Esophagus squamous epithelium (tissue), 5 donors: ENCODE measurements around the gene GNG8. TPM values are rescaled to one million over a fixed set of nuclear protein-coding genes. Genes with fewer than 3 reads are reported as not detected.
A peak's percentile ranks its signal among the peaks of the same experiment; 100 is the strongest.

Experiments used
- DNase-seq: peaks from one replicate; lab custom pipeline; 2025; lab: John Stamatoyannopoulos, UW
- H3K27ac ChIP-seq, 4 donors: fragments of 200-600 bp; sonication (generic); one replicate each; pipeline ENCODE4 v1.5.1; 2016 to 2019; ENCODE audit warnings: mild to moderate bottlenecking in 1 of 4
- H3K27me3 ChIP-seq, 4 donors: fragments of 200-600 bp; sonication (generic); 1 replicate in 3 of 4; 2 replicates in 1 of 4; pipeline versions ENCODE4 v1.5.1 to v1.6.0; 2017 to 2021; ENCODE audit warnings: antibody characterized with exemption in 1 of 4
- H3K36me3 ChIP-seq, 3 donors: fragments of 200-600 bp; sonication (generic); one replicate each; pipeline ENCODE4 v1.5.1; 2016 to 2019
- H3K4me1 ChIP-seq, 3 donors: fragments of 200-600 bp; sonication (generic); one replicate each; pipeline ENCODE4 v1.5.1; 2017 to 2019
- H3K4me3 ChIP-seq, 4 donors: fragments of 200-600 bp; sonication (generic); 1 replicate in 3 of 4; 2 replicates in 1 of 4; pipeline ENCODE4 v1.5.1; 2016 to 2019; ENCODE audit warnings: mild to moderate bottlenecking in 2 of 4, moderate library complexity in 1 of 4
- H3K9me3 ChIP-seq, 3 donors: fragments of 200-600 bp; sonication (generic); one replicate each; pipeline ENCODE4 v1.5.1; 2016 to 2019
- CTCF ChIP-seq, 6 experiments: fragments of 450-650 bp in 4 of 6; fragments of 200-600 bp in 2 of 6; sonication (generic) in 2 of 6; IDR thresholded peaks; one replicate each; pipeline ENCODE4 v1.5.1; 2016 to 2019; ENCODE audit warnings: antibody characterized with exemption in 6 of 6, mild to moderate bottlenecking in 4 of 6, moderate library complexity in 4 of 6
- POLR2A ChIP-seq, 4 donors: fragments of 450-650 bp; IDR thresholded peaks; one replicate each; pipeline ENCODE4 v1.6.1; 2017; ENCODE audit warnings: antibody characterized with exemption in 4 of 4, mild to moderate bottlenecking in 4 of 4, moderate library complexity in 3 of 4
- WGBS, 2 donors: methylation state at CpG; one replicate each; pipeline ENCODE4 v1.1.5; 2018; 5-methylcytosine and 5-hydroxymethylcytosine counted together
- intact Hi-C: fragments of 100-400 bp; cut with DNase I; formaldehyde crosslinking; loops from one replicate; pipeline ENCODE4 v1.15.0; 2022
- total RNA-seq, 4 donors: library from RNA; depleted of rRNA; stranded (reverse); fragments of >200 nt; gene quantifications; one replicate each; pipeline ENCODE4 v1.1.0, GENCODE V29; 2016
- donor health status: DM: yes; HTN: yes; CAD: no.

The GNG8 gene
- total RNA-seq, 4 donors from 2014 or later: not detected

- 0 to 7% methylated on average over 11 to 25 of the region's 93 CpGs for WGBS, 2 donors
- intact Hi-C loops: no loop called here
- Histone ChIP-seq H3K4me3 (peak overlapping the region; percentile 83 to 98 (median 96)), H3K27me3 (no peaks in the 10 kb centered on the region), H3K9me3 (no peaks in the 10 kb centered on the region), H3K36me3 (peaks cover 4 to 10% (median 5%) of the 10 kb centered on the region in 3 donors), H3K4me1 (peaks cover 16 to 49% (median 31%) of the 10 kb centered on the region in 3 donors), H3K27ac (peak overlapping the region; percentile 98 to 99 (median 99))
- peak in 2 of 6 experiments; percentile 13 to 27 for TF ChIP-seq CTCF (IDR thresholded peaks at IDR 0.05)
- peak in 2 of 4 donors; percentile 55 to 57 for TF ChIP-seq POLR2A (IDR thresholded peaks at IDR 0.05)
- peak; percentile 89 for DNase-seq
These were observed 35.4 kb downstream of the GNG8 start for GRCh38 chr19:46600384-46601317.

GRCh38 chr19:46599716-46600373 is 36.2 kb downstream of the GNG8 start:
- H3K9me3 ChIP-seq: no peaks in the 10 kb centered on the region
- no peaks in the 10 kb centered on the region for H3K27me3 ChIP-seq
- H3K27ac ChIP-seq: peak overlapping the region; percentile 98 to 99 (median 99)
- TF ChIP-seq CTCF (IDR thresholded peaks at IDR 0.05) (no peak), POLR2A (IDR thresholded peaks at IDR 0.05) (no peak)
- intact Hi-C loops: no loop called here
- peak overlapping the region; percentile 83 to 98 (median 96) for H3K4me3 ChIP-seq
- DNase-seq: no peak
- 67 to 80% methylated on average over 7 to 8 of the region's 9 CpGs for WGBS, 2 donors
- H3K4me1 ChIP-seq: peaks cover 16 to 41% (median 23%) of the 10 kb centered on the region in 3 donors
- peaks cover 0 to 2% (median 0%) of the 10 kb centered on the region in 3 donors for H3K36me3 ChIP-seq

- Histone ChIP-seq H3K27me3 (no peaks in the 10 kb centered on the region), H3K4me1 (peaks cover 12 to 29% (median 12%) of the 10 kb centered on the region in 3 donors), H3K9me3 (no peaks in the 10 kb centered on the region), H3K4me3 (no peak overlapping the region), H3K27ac (no peak overlapping the region), H3K36me3 (no peaks in the 10 kb centered on the region)
- intact Hi-C loops: no loop called here
- TF ChIP-seq POLR2A (IDR thresholded peaks at IDR 0.05) (no peak), CTCF (IDR thresholded peaks at IDR 0.05) (no peak)
- 89 to 93% methylated on average over 4 of the region's 4 CpGs for WGBS, 2 donors
- DNase-seq: no peak
These were observed 37.6 kb downstream of the GNG8 start for GRCh38 chr19:46598372-46598917.

- DNase-seq: no peak
- no peak overlapping the region for H3K27ac ChIP-seq
- no peaks in the 10 kb centered on the region for H3K9me3 ChIP-seq
- peaks cover 0 to 16% (median 0%) of the 10 kb centered on the region in 3 donors for H3K4me1 ChIP-seq
- no peaks in the 10 kb centered on the region for H3K36me3 ChIP-seq
- intact Hi-C loops: no loop called here
- H3K27me3 ChIP-seq: no peaks in the 10 kb centered on the region
- WGBS, 2 donors: 55 to 59% methylated on average over 4 to 6 of the region's 6 CpGs
- TF ChIP-seq CTCF (IDR thresholded peaks at IDR 0.05): no peak
- TF ChIP-seq POLR2A (IDR thresholded peaks at IDR 0.05): no peak
- H3K4me3 ChIP-seq: no peak overlapping the region
These were observed 40.0 kb downstream of the GNG8 start for GRCh38 chr19:46596008-46596407.
